Endothelial cell of umbilical vein (primary cell): ENCODE results near the gene DMWD. TPM values are rescaled to one million over a fixed set of nuclear protein-coding genes. Genes with fewer than 3 reads are reported as not detected.

Experiments
- BruUV-seq: library from RNA; stranded (reverse); fragments of 400-500 nt; replicated peaks from 2 replicates; lab custom pipeline; 2021; lab: Mats Ljungman, UMichigan
- CTCF ChIA-PET: fragments of 300-600, 350-600 bp; sonication (Branson Sonifier 250); formaldehyde crosslinking; loops from one replicate; lab custom pipeline; 2021; ENCODE audit warnings: antibody characterized with exemption, inconsistent platforms; lab: Charles Lee
- POLR2A ChIA-PET: fragments of 300-600, 350-600 bp; sonication (Branson Sonifier 250); formaldehyde crosslinking; loops from one replicate; lab custom pipeline; 2021; ENCODE audit warnings: antibody characterized with exemption, inconsistent platforms; lab: Charles Lee
- DNase-seq: peaks from one replicate; pipeline ENCODE4 v3.0.0-alpha.2; 2011; ENCODE audit warnings: low read depth, low spot score
- FAIRE-seq: peaks from 2 replicates; lab custom pipeline; 2011; peaks lifted over from hg19 to GRCh38; lab: Jason Lieb, UNC
- H2AFZ ChIP-seq: 2 replicates; pipeline ENCODE4 v1.6.0; 2012; ENCODE audit warnings: low read depth, low read length, control low read depth, inconsistent platforms
- H3K27ac ChIP-seq: 2 replicates; pipeline ENCODE4 v1.5.1; 2011; ENCODE audit warnings: low read depth, mild to moderate bottlenecking, control low read depth, low read length, moderate library complexity; ENCODE audit not compliant: insufficient read depth
- H3K27me3 ChIP-seq, 2 experiments: 2 replicates each; pipeline versions ENCODE4 v1.6.0 to v1.6.1; 2011; ENCODE audit warnings: low read length in 2 of 2, mixed read lengths in 1 of 2; ENCODE audit not compliant: control insufficient read depth in 2 of 2, insufficient read depth in 2 of 2
- H3K36me3 ChIP-seq, 2 experiments: 2 replicates in 1 of 2; 3 replicates in 1 of 2; pipeline ENCODE4 v1.5.1; 2011; ENCODE audit warnings: low read length in 2 of 2, mild to moderate bottlenecking in 1 of 2, moderate library complexity in 1 of 2; ENCODE audit not compliant: control insufficient read depth in 2 of 2, insufficient read depth in 2 of 2; ENCODE audit errors: extremely low read depth in 1 of 2
- H3K4me1 ChIP-seq: 3 replicates; pipeline ENCODE4 v1.5.1; 2011; ENCODE audit warnings: mild to moderate bottlenecking, low read length; ENCODE audit not compliant: control insufficient read depth, insufficient read depth; ENCODE audit errors: extremely low read depth
- H3K4me2 ChIP-seq: 2 replicates; pipeline ENCODE4 v1.6.1; 2011; ENCODE audit warnings: low read length, control low read depth, mixed read lengths; ENCODE audit not compliant: insufficient read depth
- H3K4me3 ChIP-seq, 3 experiments: fragments of 200-600 bp in 1 of 3; sonication (generic), shearing (Covaris generic) in 1 of 3; replicated peaks in 1 of 3; 2 replicates each; pipeline ENCODE4 v1.5.1; 2011 to 2016; ENCODE audit warnings: control low read depth in 3 of 3, low read length in 3 of 3, mild to moderate bottlenecking in 2 of 3, inconsistent platforms in 1 of 3, low read depth in 1 of 3, moderate library complexity in 1 of 3; ENCODE audit not compliant: insufficient read depth in 1 of 3
- H3K79me2 ChIP-seq: 2 replicates; pipeline ENCODE4 v1.6.0; 2012; ENCODE audit warnings: low read length, inconsistent platforms; ENCODE audit not compliant: control insufficient read depth, insufficient read depth
- H3K9ac ChIP-seq: replicated peaks from 2 replicates; pipeline ENCODE3; 2011; ENCODE audit warnings: low read length, control low read depth; ENCODE audit not compliant: insufficient read depth; ENCODE audit errors: extremely low read depth
- H3K9me1 ChIP-seq: replicated peaks from 3 replicates; pipeline ENCODE4 v1.6.0; 2011; ENCODE audit warnings: mild to moderate bottlenecking, low read length; ENCODE audit not compliant: control insufficient read depth, insufficient read depth; ENCODE audit errors: extremely low read depth
- H3K9me3 ChIP-seq: replicated peaks from 2 replicates; pipeline ENCODE4 v1.5.1; 2012; ENCODE audit warnings: low read length, inconsistent platforms; ENCODE audit not compliant: control insufficient read depth, insufficient read depth
- H4K20me1 ChIP-seq: replicated peaks from 2 replicates; pipeline ENCODE3; 2011; ENCODE audit warnings: mild to moderate bottlenecking, low read length; ENCODE audit not compliant: control insufficient read depth, insufficient read depth; ENCODE audit errors: extremely low read depth
- EZH2 ChIP-seq: IDR thresholded peaks from 2 replicates; pipeline ENCODE4 v1.6.1; 2012; ENCODE audit warnings: borderline replicate concordance, low read depth, mild to moderate bottlenecking, moderate library complexity, low read length, inconsistent platforms; ENCODE audit not compliant: severe bottlenecking
- FOS ChIP-seq: IDR thresholded peaks from 2 replicates; pipeline ENCODE4 v1.6.1; 2011; ENCODE audit warnings: mild to moderate bottlenecking, low read length, moderate library complexity, borderline replicate concordance; ENCODE audit not compliant: insufficient read depth
- GATA2 ChIP-seq: IDR thresholded peaks from 2 replicates; pipeline ENCODE4 v1.7.0; 2011; ENCODE audit warnings: low read depth, mild to moderate bottlenecking, moderate library complexity, mixed read lengths, low read length; ENCODE audit not compliant: insufficient read length, insufficient read depth
- JUN ChIP-seq: IDR thresholded peaks from 2 replicates; pipeline ENCODE4 v1.6.1; 2011; ENCODE audit warnings: borderline replicate concordance, low read depth; ENCODE audit not compliant: insufficient read length, insufficient read depth
- MYC ChIP-seq: IDR thresholded peaks from one replicate; pipeline ENCODE4 v1.6.1; 2011; ENCODE audit warnings: mild to moderate bottlenecking, low read depth, low read length
- POLR2A ChIP-seq: IDR thresholded peaks from 2 replicates; pipeline ENCODE4 v1.6.1; 2012; ENCODE audit warnings: low read depth, mild to moderate bottlenecking, control low read depth, low read length
- POLR2AphosphoS5 ChIP-seq: IDR thresholded peaks from 2 replicates; pipeline ENCODE4 v1.6.1; 2012; ENCODE audit warnings: low read depth, mild to moderate bottlenecking, control low read depth, low read length, moderate library complexity; ENCODE audit not compliant: insufficient read depth
- dilution Hi-C: fragments of 300-500 bp; cut with MboI; formaldehyde crosslinking; loops from one replicate; pipeline ENCODE4 v1.15.0; 2019; ENCODE audit warnings: low sequenced_read_pairs; ENCODE audit not compliant: extremely low pct_ligation_motif_present
- intact Hi-C: fragments of 100-400 bp; cut with micrococcal nuclease; formaldehyde crosslinking; loops from one replicate; pipeline ENCODE4 v1.10.0; 2022
- polyA plus RNA-seq, 4 experiments: library from polyadenylated mRNA; depleted of rRNA in 3 of 4; stranded (reverse) in 3 of 4; unstranded in 1 of 4; fragments of >200 nt; gene quantifications; 2 replicates each; pipeline versions ENCODE4 v1.2.1 to v1.2.3, GENCODE V29; 2011 to 2012; ENCODE audit warnings: missing spikeins in 1 of 4
- total RNA-seq: library from RNA; stranded (reverse); gene quantifications from 2 replicates; pipeline ENCODE4 v1.2.3, GENCODE V29; 2021
- TF ChIP-seq, protein P1 (sequence below): IDR thresholded peaks from 2 replicates; pipeline ENCODE4 v1.6.1; 2011; ENCODE audit not compliant: insufficient read depth, insufficient read length
- TF ChIP-seq, protein P2 (sequence below), 2 donors: IDR thresholded peaks; 1 replicate in 1 of 2; 2 replicates in 1 of 2; pipeline ENCODE4 v1.5.1; 2011; ENCODE audit warnings: low read length in 2 of 2, mild to moderate bottlenecking in 2 of 2, moderate library complexity in 2 of 2, control low read depth in 1 of 2, inconsistent platforms in 1 of 2, low read depth in 1 of 2; ENCODE audit not compliant: insufficient read depth in 1 of 2; ENCODE audit errors: extremely low read depth in 1 of 2

Gene DMWD
- total and polyA plus RNA-seq, 2 donors (not counting 3 experiments of a cell fraction or from before 2014, with no cell fraction given), result 36.9 to 81.1 TPM

DNA sequence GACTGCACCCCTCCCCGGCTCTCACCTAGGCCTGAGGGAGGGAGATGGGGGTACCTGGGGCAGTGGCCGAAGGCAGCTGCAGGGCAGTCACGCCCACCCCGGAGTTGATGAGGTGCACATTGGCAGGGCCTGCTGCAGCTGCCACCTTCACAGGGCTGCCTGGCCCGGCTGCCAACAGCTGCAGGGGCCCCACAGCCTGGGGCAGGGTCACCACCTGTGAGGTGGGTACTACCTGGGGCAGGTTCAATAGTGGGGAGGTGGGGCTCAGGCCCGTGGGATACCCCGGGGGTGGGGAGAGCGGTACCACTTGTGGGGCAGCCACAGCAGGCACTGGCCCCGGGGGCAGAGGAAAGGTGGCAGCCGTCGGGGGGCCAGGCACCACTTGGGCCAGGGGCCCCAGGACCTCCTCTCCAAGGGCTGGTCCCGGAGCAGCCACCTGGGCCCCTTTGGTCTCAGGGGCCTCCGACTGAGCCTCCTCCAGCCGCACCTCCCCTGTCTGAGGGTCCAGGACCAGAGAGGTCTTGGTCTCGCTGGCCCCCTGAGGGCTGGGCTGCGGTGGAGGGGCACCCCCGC is 26.3 kb downstream of the DMWD start:
- POLR2A ChIA-PET, result no interaction called here
- no peaks in the 10 kb centered on the region for H3K27me3 ChIP-seq
- H3K4me3 ChIP-seq, result peak overlapping the region in 1 of 3 experiments; percentile 82
- BruUV-seq, result no TSS peak
- H2AFZ ChIP-seq, result peak overlapping the region; percentile 59
- H3K27ac ChIP-seq, result no peak overlapping the region
- FAIRE-seq (no peak), DNase-seq (no peak)
- peak overlapping the region; percentile 65 for H3K9ac ChIP-seq
- no peaks in the 10 kb centered on the region for H3K9me1 ChIP-seq
- no peaks in the 10 kb centered on the region for H3K9me3 ChIP-seq
- TF ChIP-seq EZH2, result no peak
- no peak for TF ChIP-seq GATA2
- TF ChIP-seq, protein P1, sequence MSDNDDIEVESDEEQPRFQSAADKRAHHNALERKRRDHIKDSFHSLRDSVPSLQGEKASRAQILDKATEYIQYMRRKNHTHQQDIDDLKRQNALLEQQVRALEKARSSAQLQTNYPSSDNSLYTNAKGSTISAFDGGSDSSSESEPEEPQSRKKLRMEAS, result no peak
- TF ChIP-seq, protein P2, sequence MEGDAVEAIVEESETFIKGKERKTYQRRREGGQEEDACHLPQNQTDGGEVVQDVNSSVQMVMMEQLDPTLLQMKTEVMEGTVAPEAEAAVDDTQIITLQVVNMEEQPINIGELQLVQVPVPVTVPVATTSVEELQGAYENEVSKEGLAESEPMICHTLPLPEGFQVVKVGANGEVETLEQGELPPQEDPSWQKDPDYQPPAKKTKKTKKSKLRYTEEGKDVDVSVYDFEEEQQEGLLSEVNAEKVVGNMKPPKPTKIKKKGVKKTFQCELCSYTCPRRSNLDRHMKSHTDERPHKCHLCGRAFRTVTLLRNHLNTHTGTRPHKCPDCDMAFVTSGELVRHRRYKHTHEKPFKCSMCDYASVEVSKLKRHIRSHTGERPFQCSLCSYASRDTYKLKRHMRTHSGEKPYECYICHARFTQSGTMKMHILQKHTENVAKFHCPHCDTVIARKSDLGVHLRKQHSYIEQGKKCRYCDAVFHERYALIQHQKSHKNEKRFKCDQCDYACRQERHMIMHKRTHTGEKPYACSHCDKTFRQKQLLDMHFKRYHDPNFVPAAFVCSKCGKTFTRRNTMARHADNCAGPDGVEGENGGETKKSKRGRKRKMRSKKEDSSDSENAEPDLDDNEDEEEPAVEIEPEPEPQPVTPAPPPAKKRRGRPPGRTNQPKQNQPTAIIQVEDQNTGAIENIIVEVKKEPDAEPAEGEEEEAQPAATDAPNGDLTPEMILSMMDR (IDR thresholded peaks at IDR 0.05; ENCODE audit: extremely low read depth in 1 of 2, insufficient read depth in 1 of 2, low read depth in 1 of 2, low read length in 2 of 2), result no peak
- TF ChIP-seq MYC, result no peak
- no peak for TF ChIP-seq POLR2AphosphoS5
- no peak for TF ChIP-seq POLR2A
- TF ChIP-seq FOS, result no peak
- no peak for TF ChIP-seq JUN
- peaks cover 14% of the 10 kb centered on the region for H3K4me1 ChIP-seq
- dilution Hi-C loops (no loop called here), intact Hi-C loops (no loop called here)
- H3K4me2 ChIP-seq, result peak overlapping the region; percentile 66
- peaks cover 2% of the 10 kb centered on the region for H3K79me2 ChIP-seq
- CTCF ChIA-PET, result interaction anchor here (2.4 to 6.7 kb wide), 4 partner anchors 8 to 73 kb away, joined by 10 to 125 read pairs (median 54); partner anchors contain the start of genes QPCTL and SNRPD2
- H3K36me3 ChIP-seq, result no peaks in the 10 kb centered on the region
- H4K20me1 ChIP-seq, result no peaks in the 10 kb centered on the region
